Prostate gland (tissue), 2 donors: ENCODE measurements around the gene FOXL2.

Experiments
- POLR2A ChIP-seq: fragments of 450-650 bp; IDR thresholded peaks from one replicate; pipeline ENCODE4 v1.6.1; 2016; ENCODE audit warnings: antibody characterized with exemption, mild to moderate bottlenecking
- POLR2AphosphoS5 ChIP-seq: sonication (generic); formaldehyde crosslinking; IDR thresholded peaks from one replicate; pipeline ENCODE4 v1.6.1; 2017; ENCODE audit warnings: antibody characterized with exemption
- TF ChIP-seq, protein P1 (sequence below), 4 experiments: fragments of 200-600 bp in 2 of 4; fragments of 450-650 bp in 2 of 4; sonication (generic) in 2 of 4; IDR thresholded peaks; 1 replicate in 3 of 4; 2 replicates in 1 of 4; pipeline ENCODE4 v1.5.1; 2016 to 2019; ENCODE audit warnings: antibody characterized with exemption in 4 of 4, mild to moderate bottlenecking in 2 of 4, moderate library complexity in 2 of 4

DNA sequence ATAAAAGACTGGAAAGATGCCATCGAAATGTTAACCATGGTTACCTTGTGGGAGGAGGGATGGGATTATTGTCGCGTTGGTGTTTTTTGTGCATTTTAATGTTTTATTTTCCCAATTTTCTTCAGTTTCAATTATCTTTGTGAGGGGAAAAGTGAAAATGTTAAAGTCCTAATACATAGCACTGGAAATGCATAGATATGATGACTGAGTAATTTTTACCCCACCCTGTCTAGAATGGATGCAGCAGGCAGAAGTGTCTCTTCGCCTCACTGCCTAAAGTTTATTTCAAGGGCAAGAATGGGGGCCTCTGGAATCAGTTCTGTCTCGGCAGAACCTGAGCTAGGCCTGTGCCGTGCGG lies 11.5 kb downstream of the FOXL2 start:
- TF ChIP-seq, protein P1, sequence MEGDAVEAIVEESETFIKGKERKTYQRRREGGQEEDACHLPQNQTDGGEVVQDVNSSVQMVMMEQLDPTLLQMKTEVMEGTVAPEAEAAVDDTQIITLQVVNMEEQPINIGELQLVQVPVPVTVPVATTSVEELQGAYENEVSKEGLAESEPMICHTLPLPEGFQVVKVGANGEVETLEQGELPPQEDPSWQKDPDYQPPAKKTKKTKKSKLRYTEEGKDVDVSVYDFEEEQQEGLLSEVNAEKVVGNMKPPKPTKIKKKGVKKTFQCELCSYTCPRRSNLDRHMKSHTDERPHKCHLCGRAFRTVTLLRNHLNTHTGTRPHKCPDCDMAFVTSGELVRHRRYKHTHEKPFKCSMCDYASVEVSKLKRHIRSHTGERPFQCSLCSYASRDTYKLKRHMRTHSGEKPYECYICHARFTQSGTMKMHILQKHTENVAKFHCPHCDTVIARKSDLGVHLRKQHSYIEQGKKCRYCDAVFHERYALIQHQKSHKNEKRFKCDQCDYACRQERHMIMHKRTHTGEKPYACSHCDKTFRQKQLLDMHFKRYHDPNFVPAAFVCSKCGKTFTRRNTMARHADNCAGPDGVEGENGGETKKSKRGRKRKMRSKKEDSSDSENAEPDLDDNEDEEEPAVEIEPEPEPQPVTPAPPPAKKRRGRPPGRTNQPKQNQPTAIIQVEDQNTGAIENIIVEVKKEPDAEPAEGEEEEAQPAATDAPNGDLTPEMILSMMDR (IDR thresholded peaks at IDR 0.05): no peak
- no peak for TF ChIP-seq POLR2A
- TF ChIP-seq POLR2AphosphoS5: no peak
